Type B pancreatic cell (in vitro differentiated cells): ENCODE results near the gene EHBP1. TPM values are rescaled to one million over a fixed set of nuclear protein-coding genes. Genes with fewer than 3 reads are reported as not detected.

Experiments
- DNase-seq: peaks from one replicate; pipeline ENCODE4 v3.0.0; 2021; ENCODE audit warnings: mixed read lengths; ENCODE audit not compliant: unreplicated experiment; ENCODE audit errors: extremely low spot score
- H3K27ac Mint-ChIP-seq: 2 replicates; pipeline ENCODE4 v1.8.0; 2021; ENCODE audit warnings: mild to moderate bottlenecking, mixed read lengths
- H3K27me3 Mint-ChIP-seq: 2 replicates; pipeline ENCODE4 v1.8.0; 2021; ENCODE audit warnings: mixed read lengths
- H3K36me3 Mint-ChIP-seq: 2 replicates; pipeline ENCODE4 v1.8.0; 2021; ENCODE audit warnings: mixed read lengths
- H3K4me1 Mint-ChIP-seq: one replicate; pipeline ENCODE4 v1.8.0; 2021; ENCODE audit warnings: mixed read lengths; ENCODE audit not compliant: unreplicated experiment
- H3K4me3 Mint-ChIP-seq: 2 replicates; pipeline ENCODE4 v1.8.0; 2021; ENCODE audit warnings: mild to moderate bottlenecking, mixed read lengths
- H3K9me3 Mint-ChIP-seq: 2 replicates; pipeline ENCODE4 v1.8.0; 2021; ENCODE audit warnings: mixed read lengths
- CTCF ChIP-seq: fragments of 200-600 bp; sonication (generic); conservative IDR thresholded peaks from 2 replicates; pipeline ENCODE4 v1.5.0; 2021; ENCODE audit warnings: antibody characterized with exemption, mild to moderate bottlenecking
- total RNA-seq: library from RNA; stranded (reverse); gene quantifications from 2 replicates; pipeline ENCODE4 v1.2.1, GENCODE V29; 2021; ENCODE audit warnings: low replicate concordance

Gene EHBP1
- total RNA-seq, 1 donor from 2014 or later, result 59.2 TPM

GRCh38 chr2:62713837-62714236, 8.3 kb downstream of the EHBP1 start:
- peaks cover 7% of the 10 kb centered on the region for H3K9me3 Mint-ChIP-seq
- no peak overlapping the region for H3K4me3 Mint-ChIP-seq
- TF ChIP-seq CTCF, result no peak
- H3K4me1 Mint-ChIP-seq, result peaks cover 4% of the 10 kb centered on the region
- no peak overlapping the region for H3K27ac Mint-ChIP-seq
- peaks cover 19% of the 10 kb centered on the region for H3K36me3 Mint-ChIP-seq
- no peak for DNase-seq
- no peaks in the 10 kb centered on the region for H3K27me3 Mint-ChIP-seq

GRCh38 chr2:62716768-62717167, 11.3 kb downstream of the EHBP1 start:
- H3K9me3 Mint-ChIP-seq, result peaks cover 5% of the 10 kb centered on the region
- H3K27ac Mint-ChIP-seq, result no peak overlapping the region
- no peak for DNase-seq
- peaks cover 27% of the 10 kb centered on the region for H3K36me3 Mint-ChIP-seq
- no peak overlapping the region for H3K4me3 Mint-ChIP-seq
- peaks cover 4% of the 10 kb centered on the region for H3K4me1 Mint-ChIP-seq
- TF ChIP-seq CTCF, result no peak
- H3K27me3 Mint-ChIP-seq, result no peaks in the 10 kb centered on the region

- Mint-ChIP-seq H3K4me3 (no peak overlapping the region), H3K27me3 (no peaks in the 10 kb centered on the region), H3K36me3 (peaks cover 28% of the 10 kb centered on the region), H3K27ac (no peak overlapping the region), H3K9me3 (peaks cover 6% of the 10 kb centered on the region), H3K4me1 (peaks cover 4% of the 10 kb centered on the region)
- DNase-seq, result no peak
- TF ChIP-seq CTCF, result no peak
Measured at GRCh38 chr2:62717503-62718081, 12.1 kb downstream of the EHBP1 start.

GRCh38 chr2:62718225-62718822, 12.8 kb downstream of the EHBP1 start:
- Mint-ChIP-seq H3K4me3 (no peak overlapping the region), H3K27ac (no peak overlapping the region), H3K27me3 (no peaks in the 10 kb centered on the region), H3K4me1 (peaks cover 4% of the 10 kb centered on the region), H3K36me3 (peaks cover 36% of the 10 kb centered on the region), H3K9me3 (peaks cover 9% of the 10 kb centered on the region)
- no peak for DNase-seq
- no peak for TF ChIP-seq CTCF

- Mint-ChIP-seq H3K27me3 (no peaks in the 10 kb centered on the region), H3K36me3 (peaks cover 39% of the 10 kb centered on the region), H3K27ac (no peak overlapping the region), H3K4me3 (no peak overlapping the region), H3K4me1 (peaks cover 4% of the 10 kb centered on the region), H3K9me3 (peaks cover 4% of the 10 kb centered on the region)
- DNase-seq, result no peak
- no peak for TF ChIP-seq CTCF
Measured at GRCh38 chr2:62719757-62720156, 14.2 kb downstream of the EHBP1 start.
